Measurements from ENCODE around the gene TOX2.

TOX2 gene

DNA sequence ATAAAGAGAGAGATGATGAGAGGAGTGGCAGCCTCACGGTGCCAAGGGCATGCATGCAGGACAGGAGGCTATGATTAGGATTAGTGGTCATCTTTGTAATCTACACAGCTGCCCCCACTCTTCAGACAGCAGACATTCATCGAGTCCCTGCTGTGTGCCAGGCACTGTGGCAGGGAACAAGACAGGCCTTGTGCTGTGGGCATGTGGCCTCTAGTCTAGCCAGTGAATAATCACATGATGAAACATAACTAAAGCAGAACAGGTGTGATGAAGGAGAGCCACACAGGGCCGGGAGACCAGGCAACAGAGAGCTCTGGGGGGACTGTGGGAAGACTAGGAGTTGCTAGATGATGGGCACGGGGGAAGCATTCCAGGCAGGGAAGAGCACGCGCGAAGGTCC, 22.2 kb downstream of the TOX2 start:
- TF ChIP-seq, protein P1, sequence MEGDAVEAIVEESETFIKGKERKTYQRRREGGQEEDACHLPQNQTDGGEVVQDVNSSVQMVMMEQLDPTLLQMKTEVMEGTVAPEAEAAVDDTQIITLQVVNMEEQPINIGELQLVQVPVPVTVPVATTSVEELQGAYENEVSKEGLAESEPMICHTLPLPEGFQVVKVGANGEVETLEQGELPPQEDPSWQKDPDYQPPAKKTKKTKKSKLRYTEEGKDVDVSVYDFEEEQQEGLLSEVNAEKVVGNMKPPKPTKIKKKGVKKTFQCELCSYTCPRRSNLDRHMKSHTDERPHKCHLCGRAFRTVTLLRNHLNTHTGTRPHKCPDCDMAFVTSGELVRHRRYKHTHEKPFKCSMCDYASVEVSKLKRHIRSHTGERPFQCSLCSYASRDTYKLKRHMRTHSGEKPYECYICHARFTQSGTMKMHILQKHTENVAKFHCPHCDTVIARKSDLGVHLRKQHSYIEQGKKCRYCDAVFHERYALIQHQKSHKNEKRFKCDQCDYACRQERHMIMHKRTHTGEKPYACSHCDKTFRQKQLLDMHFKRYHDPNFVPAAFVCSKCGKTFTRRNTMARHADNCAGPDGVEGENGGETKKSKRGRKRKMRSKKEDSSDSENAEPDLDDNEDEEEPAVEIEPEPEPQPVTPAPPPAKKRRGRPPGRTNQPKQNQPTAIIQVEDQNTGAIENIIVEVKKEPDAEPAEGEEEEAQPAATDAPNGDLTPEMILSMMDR (IDR thresholded peaks at IDR 0.05; ENCODE audit: low read depth, low read length, missing control alignments): no peak
- no peak overlapping the region for H3K4me3 ChIP-seq (ENCODE audit: low read depth, low read length)
- DNase-seq (ENCODE audit: low read depth): no peak
- in situ Hi-C loops (cut with HindIII; ENCODE audit: low sequenced_read_pairs): no loop called here

DNA sequence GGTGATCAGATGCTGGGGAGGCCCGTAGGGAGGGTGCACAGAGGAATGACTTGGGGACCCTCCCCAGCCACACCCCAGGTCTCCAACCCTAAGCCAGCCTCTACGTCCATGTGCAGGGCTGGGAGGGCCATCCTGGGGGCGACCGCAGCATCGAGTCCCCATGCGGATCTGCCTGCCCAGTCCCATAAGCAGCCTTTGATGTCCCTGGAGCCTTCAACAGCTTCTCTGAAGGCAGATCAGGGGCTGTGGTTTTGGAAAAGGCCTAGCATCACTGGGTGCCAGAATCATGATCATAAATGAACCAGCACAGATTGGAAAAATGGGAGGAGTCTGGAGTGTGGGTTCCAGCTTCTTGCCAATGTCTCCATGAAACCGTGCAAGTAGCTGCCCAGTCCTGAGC, 22.9 kb downstream of the TOX2 start:
- H3K4me3 ChIP-seq (ENCODE audit: low read depth, low read length): no peak overlapping the region
- TF ChIP-seq, protein P1 (IDR thresholded peaks at IDR 0.05; ENCODE audit: low read depth, low read length, missing control alignments): no peak
- in situ Hi-C loops (cut with HindIII; ENCODE audit: low sequenced_read_pairs): no loop called here
- DNase-seq (ENCODE audit: low read depth): peak; percentile 94

DNA sequence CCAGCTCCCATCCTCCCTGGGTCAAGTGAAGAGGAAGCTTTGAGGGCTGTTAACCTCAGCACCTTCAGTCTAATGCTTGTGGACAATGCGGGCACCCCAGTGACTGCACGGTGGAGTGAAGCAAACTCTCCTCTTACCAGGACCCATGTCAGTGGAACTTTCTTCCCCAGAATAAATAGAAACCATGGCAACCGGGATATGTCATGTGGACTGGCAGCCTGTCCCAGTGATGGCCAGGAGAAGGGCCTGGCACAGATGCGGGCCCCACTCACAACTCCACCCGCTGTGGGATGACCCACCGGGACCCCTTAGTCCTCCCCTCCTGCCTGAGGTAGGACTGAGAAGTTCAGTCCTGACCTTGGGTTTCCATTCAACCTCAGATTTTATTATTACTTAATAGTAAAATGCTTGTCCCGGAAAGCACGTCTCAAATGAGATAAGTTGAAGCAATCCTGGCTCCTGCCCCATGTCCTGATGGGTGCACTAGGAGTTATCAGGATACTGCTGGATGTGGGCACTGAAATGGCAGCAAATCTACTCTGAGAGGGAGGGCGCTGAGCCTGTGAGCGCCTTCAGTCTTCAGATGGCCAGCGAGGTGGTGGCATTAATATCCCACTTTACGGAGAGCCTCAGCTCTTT, 23.5 kb downstream of the TOX2 start:
- TF ChIP-seq, protein P1 (IDR thresholded peaks at IDR 0.05; ENCODE audit: low read depth, low read length, missing control alignments): no peak
- in situ Hi-C loops (cut with HindIII; ENCODE audit: low sequenced_read_pairs): no loop called here
- no peak overlapping the region for H3K4me3 ChIP-seq (ENCODE audit: low read depth, low read length)
- DNase-seq (ENCODE audit: low read depth): no peak

DNA sequence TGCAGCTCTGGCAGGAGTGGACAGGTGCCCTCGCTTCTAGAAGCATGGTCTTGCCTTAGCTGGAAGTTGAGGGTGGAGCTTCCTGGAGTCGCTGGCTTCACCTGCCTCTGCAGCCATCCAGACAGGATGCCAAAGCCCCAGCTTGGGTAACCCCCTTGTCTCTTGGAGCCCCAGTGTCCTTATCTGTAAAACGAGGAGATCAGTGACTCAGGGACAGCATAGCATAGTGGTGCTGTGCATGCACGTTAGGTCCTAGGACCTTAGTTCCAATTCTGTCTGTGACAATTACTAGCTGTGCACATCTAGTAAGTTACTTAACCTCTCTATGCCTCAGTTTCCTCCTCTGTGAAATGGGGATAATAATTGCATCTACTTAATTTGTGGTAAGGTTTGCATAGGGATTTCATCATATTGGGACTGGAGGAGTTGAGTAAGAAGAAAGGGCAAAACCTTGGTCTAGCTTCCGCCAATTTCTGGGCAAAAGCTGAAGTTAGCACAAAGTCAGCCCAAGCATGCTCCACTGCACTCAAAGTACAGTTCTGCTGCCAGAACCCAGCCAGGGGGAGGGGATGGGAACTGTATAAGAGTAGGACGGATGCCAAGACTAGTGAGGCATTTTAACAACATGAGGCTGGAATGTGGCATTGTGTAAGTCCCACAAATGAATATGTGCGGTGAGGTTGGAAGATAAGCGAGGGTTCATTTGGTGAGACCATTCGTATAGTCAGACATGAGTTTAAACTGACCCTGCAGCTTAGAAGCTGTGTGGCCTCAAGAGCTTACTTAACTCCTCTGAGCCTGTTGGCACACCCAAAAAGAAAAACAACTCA, 24.5 kb downstream of the TOX2 start:
- peak; percentile 100 for DNase-seq (ENCODE audit: low read depth)
- in situ Hi-C loops (cut with HindIII; ENCODE audit: low sequenced_read_pairs): no loop called here

DNA sequence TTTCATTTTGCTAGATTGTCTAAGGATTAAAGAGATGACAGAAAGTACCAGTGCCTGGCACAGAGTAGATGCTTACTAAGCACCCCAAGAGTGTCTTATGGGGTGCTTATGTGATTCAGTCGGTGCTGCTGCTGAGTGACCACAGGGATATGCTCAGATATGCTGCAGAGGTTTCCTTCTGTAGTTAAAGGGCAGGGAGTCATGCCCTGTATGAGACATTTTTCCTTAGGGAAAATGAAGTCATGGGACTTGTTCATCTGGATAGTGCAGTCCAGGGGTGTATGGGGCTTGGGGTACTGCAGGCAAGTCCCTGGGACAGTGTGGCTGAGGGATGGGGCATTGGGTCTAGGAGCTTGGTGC, 25.1 kb downstream of the TOX2 start:
- in situ Hi-C loops (cut with HindIII; ENCODE audit: low sequenced_read_pairs): loop anchor here (5.0 kb wide), 1 partner anchor 58 kb away; no protein-coding TSS in a partner anchor
- TF ChIP-seq, protein P1 (IDR thresholded peaks at IDR 0.05; ENCODE audit: low read depth, low read length, missing control alignments): no peak
- no peak overlapping the region for H3K4me3 ChIP-seq (ENCODE audit: low read depth, low read length)
- DNase-seq (ENCODE audit: low read depth): no peak

More for the DNA sequence above, 24.5 kb downstream of the TOX2 start:
- TF ChIP-seq, protein P1 (IDR thresholded peaks at IDR 0.05; ENCODE audit: low read depth, low read length, missing control alignments): no peak
- H3K4me3 ChIP-seq (ENCODE audit: low read depth, low read length): no peak overlapping the region

DNA sequence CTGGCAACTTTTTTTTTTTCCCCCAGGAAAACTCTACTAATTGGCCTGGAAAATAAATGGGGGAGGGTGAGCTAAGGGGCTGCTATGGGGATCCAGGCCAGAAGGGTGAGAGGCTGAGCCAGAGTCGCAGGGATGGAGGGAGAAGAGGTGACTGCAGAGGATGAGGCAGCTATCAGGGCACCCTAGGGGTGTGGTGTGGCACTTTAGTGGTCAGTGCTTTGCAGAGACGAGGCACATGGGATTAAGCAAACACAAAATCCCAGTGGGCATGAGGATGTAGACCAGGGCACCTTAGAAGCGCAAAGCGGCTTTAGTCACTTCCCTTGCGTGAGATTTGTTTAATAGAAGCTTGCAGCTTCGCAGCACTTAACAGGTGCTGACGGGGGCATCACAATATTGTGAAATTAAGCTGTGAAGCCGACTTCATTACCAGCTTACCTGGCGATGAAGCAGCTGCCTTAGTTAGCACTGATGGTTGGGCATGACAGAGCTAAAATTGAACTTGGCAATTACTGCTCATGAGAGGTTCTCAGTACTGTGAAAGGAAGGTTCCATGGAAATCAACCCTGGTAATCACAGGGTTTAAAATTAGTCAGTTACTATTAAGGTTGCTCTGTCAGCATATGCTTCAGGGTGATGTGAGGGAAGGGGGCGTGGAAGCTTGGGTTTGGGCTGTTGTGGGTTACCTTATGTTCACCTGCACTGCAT, 26.0 kb downstream of the TOX2 start:
- DNase-seq (ENCODE audit: low read depth): no peak
- no peak overlapping the region for H3K4me3 ChIP-seq (ENCODE audit: low read depth, low read length)
- TF ChIP-seq, protein P1 (IDR thresholded peaks at IDR 0.05; ENCODE audit: low read depth, low read length, missing control alignments): no peak
- in situ Hi-C loops (cut with HindIII; ENCODE audit: low sequenced_read_pairs): loop anchor here (5.0 kb wide), 1 partner anchor 57 kb away; no protein-coding TSS in a partner anchor

Data from astrocyte of the cerebellum (primary cell).